ENCODE data around the gene TM4SF5.
"Not testable (repeated sequence)": the region's sequence is repeated elsewhere in the genome, so short reads cannot be mapped to it uniquely, and the experiment has no call there.

Gene TM4SF5

DNA sequence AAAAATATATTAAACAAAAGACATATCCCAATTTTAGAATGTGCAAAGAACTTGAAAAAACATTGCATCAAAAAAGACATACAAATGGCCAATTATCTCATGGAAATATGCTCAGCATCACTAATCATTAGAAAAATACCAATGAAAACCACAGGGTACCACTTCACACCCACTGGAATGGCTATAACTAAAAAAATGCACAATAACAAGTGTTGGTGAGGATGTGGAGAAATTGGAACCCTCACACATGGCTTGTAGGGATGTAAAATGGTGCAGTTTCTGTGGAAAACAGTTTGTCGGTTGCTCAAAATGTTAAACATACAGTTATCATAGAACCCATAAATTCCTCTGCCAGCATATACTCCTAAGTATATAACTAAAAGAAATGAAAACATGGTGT is 23.5 kb downstream of the TM4SF5 start:
- DNase-seq: no peak

DNA sequence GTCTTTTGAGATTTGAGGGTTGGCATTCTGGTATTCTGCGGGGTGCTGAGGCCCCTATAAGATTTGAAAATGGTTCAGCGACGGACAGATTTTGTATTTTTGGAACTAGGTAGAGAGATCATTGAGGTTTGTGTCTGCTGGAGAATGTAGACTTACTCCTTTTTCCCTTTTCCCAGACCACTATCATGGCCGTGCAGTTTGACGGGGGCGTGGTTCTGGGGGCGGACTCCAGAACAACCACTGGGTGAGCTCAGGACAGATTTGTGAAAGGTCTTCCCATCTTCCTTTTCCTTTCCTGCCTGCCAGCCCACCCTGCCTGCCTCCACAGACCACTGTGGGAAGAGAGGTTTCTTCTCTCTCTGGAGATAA is 24.9 kb downstream of the TM4SF5 start:
- DNase-seq: no peak

DNA sequence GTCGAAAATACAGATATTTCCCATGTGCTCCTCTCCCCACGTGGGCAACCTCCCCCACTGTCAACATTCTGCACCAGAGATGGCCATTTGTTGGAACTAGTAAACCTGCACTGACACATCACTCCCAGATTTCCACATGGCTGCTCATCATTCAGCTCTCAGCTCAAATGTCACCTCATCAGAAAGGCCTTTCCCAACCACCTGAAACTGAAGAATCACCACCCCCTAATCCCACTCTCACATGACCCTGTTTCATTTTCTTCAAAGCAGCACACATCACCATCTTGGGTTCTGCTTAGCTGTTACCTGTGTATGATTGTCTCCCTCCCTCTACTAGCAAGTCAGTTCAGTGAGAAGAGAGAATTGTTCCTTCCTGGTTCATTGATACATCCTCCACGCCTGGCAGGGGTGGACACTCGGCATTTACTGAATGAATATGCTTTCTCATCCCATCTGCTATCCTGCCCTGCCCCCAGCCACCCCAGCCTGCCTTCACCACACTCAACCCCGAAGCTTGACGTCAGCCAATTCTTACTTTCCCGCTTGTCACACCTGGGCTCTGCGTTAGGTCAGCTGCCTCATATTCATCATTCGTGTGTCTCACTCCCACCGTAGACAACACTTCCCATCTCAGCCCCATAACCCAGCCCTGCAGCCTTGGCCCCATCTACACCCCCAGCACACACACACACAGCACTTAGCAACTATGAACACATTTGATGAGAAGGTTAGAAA is 28.9 kb downstream of the TM4SF5 start:
- DNase-seq: no peak

DNA sequence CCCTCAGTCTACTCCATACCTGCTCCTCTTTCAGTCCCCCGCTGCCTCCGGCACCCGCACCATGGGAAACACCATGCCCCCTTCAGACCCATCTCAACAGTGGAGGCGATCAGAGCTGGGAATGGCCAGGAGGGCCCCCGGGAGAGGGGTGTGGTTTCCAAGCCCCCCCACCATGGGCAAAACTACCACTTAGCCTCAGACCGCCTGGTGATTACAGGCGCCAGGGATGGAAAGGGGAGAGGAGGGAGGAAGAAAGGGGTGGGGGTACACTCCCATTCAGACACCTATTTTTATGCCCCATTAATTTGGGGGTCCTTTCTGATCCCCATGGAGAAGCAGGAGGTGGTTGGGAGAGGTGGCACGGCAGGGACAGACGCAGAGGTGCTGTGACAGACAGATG is 30.5 kb downstream of the TM4SF5 start, which contains the start of gene C17orf114:
C17orf114 (minus strand) TSS at position 101 of the 400 bp plus-strand sequence.
- DNase-seq: no peak

DNA sequence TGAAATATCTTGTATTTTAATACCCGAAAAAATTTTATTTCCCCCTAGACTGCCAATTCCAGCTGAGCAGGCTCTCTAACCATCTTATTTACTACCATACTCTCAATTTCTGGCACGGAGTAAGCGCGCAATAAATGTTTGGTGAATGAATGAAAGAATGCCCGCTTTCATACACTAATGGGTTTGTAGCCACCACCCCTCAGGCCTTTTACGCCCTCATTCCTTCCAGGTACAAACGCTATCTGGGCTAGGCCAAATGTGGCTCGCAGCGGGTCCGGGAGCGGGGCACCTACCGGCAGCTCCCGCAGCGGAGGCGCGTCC is 34.7 kb downstream of the TM4SF5 start:
- DNase-seq: no peak

DNA sequence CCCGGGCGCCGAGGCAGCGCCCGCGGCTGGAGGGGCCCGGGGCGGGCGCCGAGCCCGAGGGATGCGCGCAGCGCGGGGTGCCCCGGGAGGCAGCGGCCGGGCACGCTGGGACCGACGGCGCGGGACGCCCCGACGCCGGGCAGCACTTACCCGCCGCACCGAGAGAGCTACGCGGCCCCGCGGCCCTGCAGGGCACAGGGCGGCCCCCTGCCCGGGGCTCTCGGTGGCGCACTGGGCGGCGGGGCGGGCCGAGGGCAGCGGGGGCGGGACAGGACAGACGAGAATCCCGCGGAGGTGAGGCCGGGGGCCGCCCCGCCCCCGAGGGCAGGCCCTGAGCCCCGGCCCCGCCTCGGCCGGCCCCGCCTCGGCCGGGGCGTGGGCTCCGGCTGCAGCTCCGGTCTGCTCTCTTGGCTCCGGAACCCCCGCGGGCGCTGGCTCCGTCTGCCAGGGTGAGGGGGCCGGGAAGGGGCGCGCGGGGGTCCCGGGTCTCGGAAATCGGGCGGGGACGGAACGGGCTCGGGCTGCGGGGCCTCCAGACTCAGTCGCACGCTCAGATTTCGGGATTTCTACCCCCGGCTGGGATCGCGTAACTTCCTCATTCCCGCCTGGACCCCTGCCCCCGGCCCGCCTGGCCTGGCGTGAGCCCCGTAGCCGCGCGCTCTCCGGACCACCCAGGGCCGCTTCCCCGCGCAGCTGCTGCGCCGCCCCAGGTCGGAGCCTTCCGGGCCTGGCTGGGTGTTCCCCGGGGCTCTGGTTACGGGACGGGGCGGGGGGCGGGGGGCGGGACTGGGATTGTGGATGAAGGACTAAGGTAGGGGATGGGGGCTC is 35.3 kb downstream of the TM4SF5 start, which contains the start of gene PLD2:
PLD2 (plus strand) TSS at position 376 of the 828 bp plus-strand sequence. CDS start 621 bp downstream, outside the sequence.
- DNase-seq: peak; percentile 88

DNA sequence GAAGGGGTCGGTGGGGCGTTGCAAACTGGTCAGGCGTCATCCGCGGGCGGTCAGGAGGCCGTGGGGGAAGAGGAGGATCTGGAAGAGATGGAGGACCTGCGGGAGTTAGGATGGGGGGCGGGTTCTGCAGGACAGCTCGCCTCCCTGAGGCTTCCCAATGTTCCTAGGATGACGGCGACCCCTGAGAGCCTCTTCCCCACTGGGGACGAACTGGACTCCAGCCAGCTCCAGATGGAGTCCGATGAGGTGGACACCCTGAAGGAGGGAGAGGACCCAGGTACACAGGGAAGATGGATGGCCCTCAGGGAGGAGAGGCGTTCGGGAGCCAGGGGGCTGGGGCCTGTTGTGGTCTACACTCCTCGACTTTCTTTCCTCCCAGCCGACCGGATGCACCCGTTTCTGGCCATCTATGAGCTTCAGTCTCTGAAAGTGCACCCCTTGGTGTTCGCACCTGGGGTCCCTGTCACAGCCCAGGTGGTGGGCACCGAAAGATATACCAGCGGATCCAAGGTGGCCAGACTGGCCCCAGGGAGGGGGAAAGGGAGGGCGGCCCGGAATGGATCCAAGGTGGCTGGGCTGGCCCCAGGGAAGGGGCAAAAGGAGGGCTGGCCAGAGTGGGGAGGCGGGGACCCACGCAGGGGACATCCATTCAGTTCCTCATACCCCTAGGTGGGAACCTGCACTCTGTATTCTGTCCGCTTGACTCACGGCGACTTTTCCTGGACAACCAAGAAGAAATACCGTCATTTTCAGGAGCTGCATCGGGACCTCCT is 36.1 kb downstream of the TM4SF5 start:
- DNase-seq: no peak

DNA sequence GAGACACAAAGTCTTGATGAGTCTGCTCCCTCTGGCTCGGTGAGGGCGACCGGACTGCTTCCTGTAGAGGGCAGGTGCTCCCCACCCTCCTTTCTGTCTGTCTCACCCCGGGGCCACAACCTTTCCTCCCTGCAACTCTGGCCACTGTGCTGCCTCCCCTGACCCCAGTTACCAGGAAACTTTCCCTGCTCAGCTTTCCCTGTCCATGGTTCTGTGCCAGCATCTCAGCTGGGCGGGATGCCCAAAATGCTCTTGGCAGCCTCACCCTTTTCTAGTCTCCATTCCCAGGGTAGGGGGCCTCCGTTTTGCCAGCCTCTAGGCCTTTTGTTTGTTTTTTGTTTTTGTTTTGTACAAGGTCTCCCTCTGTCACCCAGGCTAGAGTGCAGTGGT is 36.7 kb downstream of the TM4SF5 start:
- DNase-seq: no peak

DNA sequence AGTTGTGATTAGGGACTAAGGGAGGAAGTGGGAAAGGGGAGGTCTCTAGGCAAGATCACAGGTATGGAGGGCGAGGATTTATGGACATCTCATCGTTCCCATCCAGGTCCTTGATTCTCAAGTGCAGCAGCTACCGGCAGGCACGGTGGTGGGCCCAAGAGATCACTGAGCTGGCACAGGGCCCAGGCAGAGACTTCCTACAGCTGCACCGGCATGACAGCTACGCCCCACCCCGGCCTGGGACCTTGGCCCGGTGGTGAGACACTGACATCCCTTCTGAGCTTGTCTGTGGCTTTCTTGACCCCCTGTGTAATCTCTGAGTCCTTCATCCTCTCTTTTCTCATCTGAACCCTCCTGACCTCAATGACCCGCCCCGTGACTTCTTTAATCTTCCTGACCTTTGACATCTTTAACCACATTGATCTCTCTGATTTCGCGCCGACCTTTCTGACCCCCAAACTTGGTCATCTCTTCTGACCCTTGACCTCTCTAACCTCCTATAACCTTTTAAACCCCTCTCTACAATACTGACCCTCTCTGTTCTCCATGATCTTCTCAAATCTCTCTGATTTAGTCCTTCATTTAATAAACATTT is 39.1 kb downstream of the TM4SF5 start:
- DNase-seq: no peak

DNA sequence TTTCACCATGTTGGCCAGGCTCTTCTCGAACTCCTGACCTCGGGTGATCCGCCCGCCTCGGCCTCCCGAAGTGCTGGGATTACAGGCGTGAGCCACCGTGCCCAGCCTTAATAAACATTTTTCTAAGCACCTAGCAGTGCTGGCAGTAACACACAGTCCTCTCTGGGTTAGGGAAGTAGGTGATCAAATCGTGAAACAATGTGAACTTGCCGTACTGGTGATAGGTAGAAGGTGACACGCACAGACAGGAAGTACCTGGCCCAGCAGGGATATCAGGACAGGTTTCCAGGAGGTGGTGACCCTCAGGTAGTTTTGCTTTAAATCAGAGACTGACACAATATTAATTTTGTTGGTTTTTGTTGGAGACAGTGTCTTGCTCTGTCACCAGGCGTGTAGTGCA is 39.8 kb downstream of the TM4SF5 start:
- DNase-seq: no peak

DNA sequence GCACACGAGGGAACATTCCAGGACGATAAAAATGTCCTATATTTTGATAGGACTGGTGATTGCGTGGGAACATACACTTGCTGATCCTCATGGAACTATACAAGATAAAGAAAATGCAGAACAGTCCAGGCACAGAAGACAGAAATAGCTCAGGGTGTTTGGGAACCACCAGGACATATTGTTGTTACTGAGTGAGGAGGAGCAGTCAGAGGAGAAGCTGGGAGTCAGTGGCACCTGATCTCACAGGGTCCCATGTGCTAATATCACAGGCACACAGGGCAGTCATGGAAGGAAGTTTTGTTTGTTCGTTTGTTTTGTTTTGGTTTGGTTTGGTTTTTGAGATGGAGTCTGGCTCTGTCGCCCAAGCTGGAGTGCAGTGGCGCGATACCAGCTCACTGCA is 41.0 kb downstream of the TM4SF5 start:
- no peak for DNase-seq

DNA sequence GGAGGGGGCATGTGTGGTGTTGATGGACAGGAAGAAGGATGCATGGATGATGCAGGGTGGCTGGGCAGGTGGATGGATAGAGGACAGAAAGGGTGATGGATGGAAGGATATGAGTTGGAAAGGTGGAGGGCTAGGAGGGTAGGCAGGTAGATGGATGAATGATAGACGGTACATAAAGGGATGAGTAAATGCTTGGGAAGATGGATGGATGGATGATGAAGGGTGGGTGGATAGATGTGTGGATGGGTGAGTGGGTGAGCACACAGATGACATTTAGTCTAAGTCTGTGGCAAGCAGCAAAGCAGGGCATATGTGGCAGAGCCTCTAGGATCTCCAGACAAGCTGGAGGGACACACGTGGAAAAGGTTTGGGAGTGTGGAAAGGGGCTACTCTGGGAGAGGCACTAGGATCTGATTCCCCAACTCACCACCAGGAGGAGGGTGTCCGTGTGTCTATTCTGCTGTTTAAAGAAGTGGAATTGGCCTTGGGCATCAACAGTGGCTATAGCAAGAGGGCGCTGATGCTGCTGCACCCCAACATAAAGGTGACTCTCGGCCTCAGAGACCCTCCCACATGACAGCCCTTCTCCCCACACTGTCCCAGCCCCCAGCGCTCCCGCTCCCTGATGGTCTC is 43.5 kb downstream of the TM4SF5 start:
- DNase-seq: no peak

DNA sequence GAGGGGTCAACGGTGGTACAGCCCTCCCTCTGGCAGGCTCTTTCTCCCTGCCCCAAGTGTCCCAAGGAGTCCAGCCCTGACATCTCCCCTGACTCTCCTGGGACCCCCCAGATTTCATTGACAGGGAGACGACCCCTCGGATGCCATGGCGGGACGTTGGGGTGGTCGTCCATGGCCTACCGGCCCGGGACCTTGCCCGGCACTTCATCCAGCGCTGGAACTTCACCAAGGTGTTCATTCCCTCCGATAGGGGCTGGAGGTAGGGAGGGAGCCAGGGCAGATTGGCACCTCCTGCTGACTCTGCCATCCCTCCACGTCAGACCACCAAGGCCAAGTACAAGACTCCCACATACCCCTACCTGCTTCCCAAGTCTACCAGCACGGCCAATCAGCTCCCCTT is 45.1 kb downstream of the TM4SF5 start:
- no peak for DNase-seq

DNA sequence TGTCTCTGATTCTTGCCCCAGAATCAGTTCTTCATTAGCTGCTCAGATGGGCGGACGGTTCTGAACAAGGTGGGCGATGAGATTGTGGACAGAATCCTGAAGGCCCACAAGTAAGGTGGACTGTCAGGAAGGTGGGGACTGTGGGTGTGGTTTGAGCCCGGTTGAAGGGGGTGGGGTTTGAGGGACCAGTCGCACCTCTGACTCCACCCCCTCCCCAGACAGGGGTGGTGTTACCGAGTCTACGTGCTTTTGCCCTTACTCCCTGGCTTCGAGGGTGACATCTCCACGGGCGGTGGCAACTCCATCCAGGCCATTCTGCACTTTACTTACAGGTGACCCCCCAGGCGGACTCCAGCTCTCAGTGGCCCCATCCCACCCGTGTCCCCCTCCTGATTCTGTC is 46.6 kb downstream of the TM4SF5 start:
- DNase-seq: no peak

DNA sequence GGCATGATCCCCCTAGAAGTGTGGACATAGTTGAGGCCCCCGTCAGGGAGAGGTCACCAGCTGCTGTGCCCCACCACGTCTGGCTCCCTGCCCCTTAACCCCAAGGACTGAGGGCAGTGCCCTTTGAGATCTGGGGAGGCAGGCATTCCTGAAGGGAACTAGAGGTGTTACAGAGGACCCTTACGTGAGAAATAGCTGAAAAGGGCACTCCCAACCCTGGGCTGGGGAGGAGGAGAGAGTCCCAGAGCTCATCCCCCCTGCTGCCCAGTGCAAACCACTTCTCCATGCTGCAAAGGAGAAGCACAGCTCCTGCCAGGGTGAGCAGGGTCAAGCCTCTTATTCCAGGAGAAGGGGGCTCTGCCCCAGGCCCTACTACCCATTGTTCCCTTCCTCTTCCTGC is 51.1 kb downstream of the TM4SF5 start:
- DNase-seq: no peak

DNA sequence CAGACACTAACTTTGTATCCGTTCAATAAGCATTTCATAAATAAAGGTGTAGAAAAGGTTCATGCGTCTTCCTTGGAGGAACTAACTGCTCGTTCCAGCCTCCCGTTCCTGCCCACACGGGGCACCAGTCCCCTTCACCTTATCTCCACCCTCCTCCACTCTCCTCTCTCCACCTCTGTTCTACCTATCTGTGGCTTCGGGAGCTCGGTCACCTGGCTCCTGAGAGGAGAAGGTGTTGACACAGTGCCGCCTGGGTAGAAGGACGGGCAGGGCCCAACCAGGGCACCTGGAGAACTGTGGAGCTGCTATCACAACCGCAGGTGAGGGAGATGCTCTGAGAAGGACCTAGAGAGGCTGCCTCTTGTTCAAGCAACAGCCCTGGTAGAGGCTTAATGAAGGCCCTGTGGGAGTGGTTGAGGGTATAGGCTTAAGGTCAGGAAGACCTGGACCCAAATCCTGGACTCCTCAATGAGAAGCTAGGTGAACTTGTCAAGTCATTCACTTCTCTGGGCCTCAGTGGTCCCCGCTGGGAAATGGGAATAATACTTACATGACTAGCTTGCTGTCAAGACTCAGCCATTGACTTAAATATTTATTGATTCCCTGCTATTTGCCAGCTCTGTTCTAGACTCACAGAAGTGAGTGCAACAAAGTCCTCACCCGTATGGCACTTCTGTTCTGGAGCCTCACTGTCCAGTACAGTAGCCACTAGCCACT is 51.8 kb downstream of the TM4SF5 start:
- DNase-seq: no peak

DNA sequence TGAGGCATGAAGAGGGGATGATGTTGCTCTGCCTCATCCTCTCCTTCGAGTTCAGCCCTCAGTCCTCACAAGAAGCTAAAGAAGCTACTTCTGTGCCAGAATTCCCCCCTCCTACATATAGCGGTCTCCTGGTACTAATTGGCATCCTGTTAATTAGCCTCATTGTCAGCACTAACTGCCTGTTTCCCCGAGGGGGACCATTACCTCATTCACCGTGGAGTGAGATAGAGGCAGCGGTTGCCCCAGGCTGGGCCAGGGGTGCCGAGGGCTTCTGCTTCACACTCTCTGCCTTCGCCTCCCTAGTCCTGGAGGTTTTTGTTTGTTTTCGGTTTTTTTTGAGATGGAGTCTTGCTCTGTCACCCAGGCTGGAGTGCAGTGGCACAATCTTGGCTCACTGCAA is 55.7 kb downstream of the TM4SF5 start:
- no peak for DNase-seq

DNA sequence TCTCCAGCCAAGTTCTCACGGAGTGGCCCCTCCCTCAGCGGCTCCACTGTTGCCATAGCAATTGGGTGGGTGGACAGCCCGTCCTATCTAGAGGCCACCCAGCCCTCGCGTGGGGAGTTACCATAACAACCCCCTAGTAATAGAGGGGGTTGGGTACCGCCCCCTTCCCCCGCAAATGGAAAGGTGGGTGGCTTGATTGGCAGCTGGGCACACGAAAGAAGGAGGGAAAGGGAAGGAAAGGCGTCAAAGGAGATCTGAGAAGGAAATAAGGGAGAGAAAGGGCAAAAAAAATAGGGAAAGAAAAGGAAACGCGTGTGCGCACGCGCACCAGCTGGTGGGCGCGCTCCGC is 61.1 kb downstream of the TM4SF5 start:
- not testable (repeated sequence) for DNase-seq
